GM12878 (cell line): ENCODE measurements around the gene SSBP4. TPM values are rescaled to one million over a fixed set of nuclear protein-coding genes. Genes with fewer than 3 reads are reported as not detected.

Experiments
- ATAC-seq: fragments of 200-7000 bp; cut with Tn5 transposase; 3 replicates; pipeline ENCODE4 v1.9.1; 2020; ENCODE audit warnings: mild to moderate bottlenecking, moderate library complexity
- BruUV-seq: library from RNA; stranded (reverse); fragments of 400-500 nt; replicated peaks from 2 replicates; lab custom pipeline; 2021; lab: Mats Ljungman, UMichigan
- CTCF ChIA-PET: fragments of 300-600 bp; sonication (Branson Sonifier 250); formaldehyde crosslinking; extraction: SDS; loops from one replicate; lab custom pipeline; 2021; ENCODE audit warnings: inconsistent platforms; lab: Yijun Ruan, JAX
- POLR2A ChIA-PET: fragments of 350-600 bp; formaldehyde crosslinking; extraction: SDS; loops from one replicate; lab custom pipeline; 2021; ENCODE audit warnings: inconsistent platforms; lab: Charles Lee
- RAD21 ChIA-PET: fragments of 300-600 bp; sonication (Branson Sonifier 250); formaldehyde crosslinking; loops from one replicate; lab custom pipeline; 2023; ENCODE audit warnings: antibody characterized with exemption; ENCODE audit not compliant: unreplicated experiment; lab: Charles Lee
- SMC1A ChIA-PET: fragments of 300-600 bp; sonication (Branson Sonifier 250); formaldehyde crosslinking; loops from one replicate; lab custom pipeline; 2023; ENCODE audit not compliant: unreplicated experiment, uncharacterized antibody; lab: Charles Lee
- DNase-seq: peaks from one replicate; pipeline ENCODE4 v3.0.0-alpha.2; 2011; ENCODE audit warnings: low read depth, low spot score
- FAIRE-seq: peaks from 3 replicates; lab custom pipeline; 2011; peaks lifted over from hg19 to GRCh38; lab: Jason Lieb, UNC
- H2AFZ ChIP-seq: 2 replicates; pipeline ENCODE4 v1.6.0; 2011; ENCODE audit warnings: low read depth, low read length, control low read depth; ENCODE audit not compliant: control insufficient read depth
- H3K27ac ChIP-seq: 2 replicates; pipeline ENCODE4 v1.5.1; 2011; ENCODE audit warnings: control low read depth; ENCODE audit not compliant: control insufficient read depth, insufficient read depth
- H3K27me3 ChIP-seq, 2 experiments: replicated peaks in 1 of 2; 2 replicates each; pipeline versions ENCODE4 v1.6.0 to v1.6.1; 2011; ENCODE audit warnings: low read length in 1 of 2; ENCODE audit not compliant: control insufficient read depth in 2 of 2, insufficient read depth in 2 of 2
- H3K36me3 ChIP-seq, 2 experiments: 2 replicates each; pipeline ENCODE4 v1.5.1; 2011; ENCODE audit warnings: low read length in 1 of 2; ENCODE audit not compliant: control insufficient read depth in 2 of 2, insufficient read depth in 2 of 2
- H3K4me1 ChIP-seq: 2 replicates; pipeline ENCODE4 v1.6.1; 2011; ENCODE audit warnings: mild to moderate bottlenecking, low read length, moderate library complexity, mixed read lengths; ENCODE audit not compliant: control insufficient read depth, insufficient read depth
- H3K4me2 ChIP-seq: 2 replicates; pipeline ENCODE4 v1.6.0; 2011; ENCODE audit warnings: control low read depth; ENCODE audit not compliant: control insufficient read depth, insufficient read depth
- H3K4me3 ChIP-seq: fragments of 200-600 bp; sonication (generic); 2 replicates; pipeline ENCODE4 v1.5.1; 2016
- H3K79me2 ChIP-seq: 2 replicates; pipeline ENCODE4 v1.6.0; 2011; ENCODE audit warnings: low read length; ENCODE audit not compliant: control insufficient read depth, insufficient read depth
- H3K9ac ChIP-seq: 2 replicates; pipeline ENCODE4 v1.8.0; 2011; ENCODE audit warnings: low read length, control low read depth, mixed read lengths; ENCODE audit not compliant: control insufficient read depth, insufficient read depth
- H3K9me3 ChIP-seq: replicated peaks from 3 replicates; pipeline ENCODE4 v1.5.1; 2011; ENCODE audit warnings: mild to moderate bottlenecking, low read length; ENCODE audit not compliant: control insufficient read depth, insufficient read depth
- H4K20me1 ChIP-seq: 2 replicates; pipeline ENCODE4 v1.6.0; 2011; ENCODE audit not compliant: control insufficient read depth, insufficient read depth
- ASH2L ChIP-seq: fragments of 300-600, 200-600 bp; sonication (generic); IDR thresholded peaks from 2 replicates; pipeline ENCODE4 v1.6.1; 2017; ENCODE audit warnings: low read depth, mild to moderate bottlenecking, borderline replicate concordance
- CHD4 ChIP-seq: fragments of 200-600 bp; sonication (generic); IDR thresholded peaks from 2 replicates; pipeline ENCODE4 v1.6.1; 2016; ENCODE audit warnings: mild to moderate bottlenecking
- JUND ChIP-seq: IDR thresholded peaks from 2 replicates; pipeline ENCODE4 v1.6.1; 2012; ENCODE audit warnings: low read depth, mild to moderate bottlenecking, low read length, improper control_type of control experiment, moderate library complexity
- NR2F1 ChIP-seq: fragments of 450-650 bp; conservative IDR thresholded peaks from 2 replicates; pipeline ENCODE4 v1.6.1; 2017; ENCODE audit warnings: mild to moderate bottlenecking
- PRDM15 ChIP-seq: fragments of 450-650 bp; formaldehyde crosslinking; IDR thresholded peaks from 2 replicates; pipeline ENCODE4 v1.4.0; 2020; ENCODE audit warnings: mild to moderate bottlenecking, moderate library complexity
- RAD51 ChIP-seq: fragments of 450-650 bp; IDR thresholded peaks from 2 replicates; pipeline ENCODE4 v1.6.1; 2016; ENCODE audit warnings: moderate library complexity, mild to moderate bottlenecking, inconsistent platforms
- RCOR1 ChIP-seq: conservative IDR thresholded peaks from 2 replicates; pipeline ENCODE4 v1.6.1; 2012; ENCODE audit warnings: low read depth, low read length, improper control_type of control experiment
- RFX5 ChIP-seq: IDR thresholded peaks from 2 replicates; pipeline ENCODE4 v1.6.1; 2011; ENCODE audit warnings: low read depth, low read length, improper control_type of control experiment
- STAT3 ChIP-seq: IDR thresholded peaks from 2 replicates; pipeline ENCODE4 v1.6.1; 2011; ENCODE audit warnings: low read depth, low read length, improper control_type of control experiment
- USF1 ChIP-seq: IDR thresholded peaks from 2 replicates; pipeline ENCODE4 v1.6.1; 2011; ENCODE audit warnings: borderline replicate concordance, low read depth, mild to moderate bottlenecking, moderate library complexity, mixed read lengths, low read length; ENCODE audit not compliant: insufficient read depth; ENCODE audit errors: extremely low read length
- WRNIP1 ChIP-seq: IDR thresholded peaks from 2 replicates; pipeline ENCODE4 v1.6.1; 2011; ENCODE audit warnings: low read depth, low read length, improper control_type of control experiment, borderline replicate concordance
- YBX1 ChIP-seq: fragments of 450-650 bp; IDR thresholded peaks from 2 replicates; pipeline ENCODE4 v1.6.1; 2016; ENCODE audit warnings: antibody characterized with exemption
- ZNF274 ChIP-seq: IDR thresholded peaks from one replicate; pipeline ENCODE4 v1.8.0; 2011; ENCODE audit not compliant: insufficient read length, insufficient read depth
- WGBS: methylation state at CpG from one replicate; pipeline ENCODE4 v1.1.6; 2016; ENCODE audit warnings: low lambda C conversion rate; ENCODE audit not compliant: insufficient replicate concordance, insufficient coverage; ENCODE audit errors: missing lambda C conversion rate; 5-methylcytosine and 5-hydroxymethylcytosine counted together
- in situ Hi-C: fragments of 300-500 bp; cut with MboI; formaldehyde crosslinking; loops from 9 replicates; pipeline ENCODE4 v1.14.3; 2018; ENCODE audit warnings: mixed read lengths
- intact Hi-C: fragments of 100-400 bp; cut with micrococcal nuclease; formaldehyde crosslinking; loops from one replicate; pipeline ENCODE4 v1.14.2; 2022; ENCODE audit not compliant: unreplicated experiment
- polyA plus RNA-seq, 11 experiments: library from polyadenylated mRNA; depleted of rRNA in 4 of 11; unstranded in 6 of 11; stranded (reverse) in 5 of 11; fragments of >200 nt; fragmentation: Nextera tagmentation in 4 of 11; fragmentation: Illumina TruSeq in 1 of 11; extraction: Ambion mirVana in 4 of 11; extraction: Trizol in 1 of 11; gene quantifications; 1 replicate in 1 of 11; 2 replicates in 10 of 11; pipeline versions ENCODE4 v1.2.1 to v1.2.3, GENCODE V29; 2011 to 2016; ENCODE audit warnings: inconsistent platforms in 2 of 11, missing spikeins in 2 of 11, low read depth in 1 of 11
- total RNA-seq, 4 experiments: library from RNA; depleted of rRNA in 3 of 4; stranded (reverse); fragments of >200 nt in 3 of 4; fragmentation: Illumina TruSeq in 1 of 4; extraction: Trizol in 1 of 4; gene quantifications; 2 replicates each; pipeline versions ENCODE4 v1.2.1 to v1.2.3, GENCODE V29; 2013 to 2021
- TF ChIP-seq, protein P1 (sequence below): IDR thresholded peaks from 2 replicates; pipeline ENCODE4 v1.6.1; 2012; ENCODE audit warnings: low read depth, low read length, improper control_type of control experiment
- TF ChIP-seq, protein P2 (sequence below): fragments of 450-650 bp; IDR thresholded peaks from 2 replicates; pipeline ENCODE4 v1.6.1; 2017; ENCODE audit warnings: mild to moderate bottlenecking, moderate library complexity

Gene SSBP4
- total and polyA plus RNA-seq, 10 of the 15 experiments (the other 5 are each of a cell fraction or from before 2014, with no cell fraction given): 0.37 to 150 (median 38.9) TPM

DNA sequence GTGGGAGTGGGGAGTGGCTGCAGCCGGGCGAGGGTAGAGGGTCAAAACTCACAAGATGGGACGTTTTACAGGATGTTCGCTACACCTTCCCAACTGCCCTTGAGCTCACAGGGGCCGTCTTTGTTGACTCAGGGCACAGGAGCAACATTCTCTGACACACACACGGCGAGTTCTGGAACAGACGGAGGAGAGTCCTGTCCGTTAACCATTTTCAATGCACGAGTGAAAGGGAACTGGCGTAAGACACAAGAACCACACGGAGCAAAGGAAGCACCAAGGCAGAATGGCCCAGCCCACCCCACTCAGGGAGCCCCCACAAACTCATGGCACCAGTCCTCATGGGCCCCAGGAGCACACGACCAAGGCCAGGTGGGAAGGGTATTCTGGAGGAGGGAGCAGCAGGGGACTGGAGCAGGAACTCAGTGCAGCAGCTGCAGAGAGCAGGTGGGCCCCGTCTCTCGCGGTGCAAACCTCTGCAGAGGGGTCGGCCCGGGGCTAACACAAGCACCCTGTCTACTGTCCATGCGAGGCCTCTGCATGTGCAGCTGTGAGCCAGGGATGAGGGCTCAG lies 56.6 kb downstream of the SSBP4 start:
- TF ChIP-seq, protein P1, sequence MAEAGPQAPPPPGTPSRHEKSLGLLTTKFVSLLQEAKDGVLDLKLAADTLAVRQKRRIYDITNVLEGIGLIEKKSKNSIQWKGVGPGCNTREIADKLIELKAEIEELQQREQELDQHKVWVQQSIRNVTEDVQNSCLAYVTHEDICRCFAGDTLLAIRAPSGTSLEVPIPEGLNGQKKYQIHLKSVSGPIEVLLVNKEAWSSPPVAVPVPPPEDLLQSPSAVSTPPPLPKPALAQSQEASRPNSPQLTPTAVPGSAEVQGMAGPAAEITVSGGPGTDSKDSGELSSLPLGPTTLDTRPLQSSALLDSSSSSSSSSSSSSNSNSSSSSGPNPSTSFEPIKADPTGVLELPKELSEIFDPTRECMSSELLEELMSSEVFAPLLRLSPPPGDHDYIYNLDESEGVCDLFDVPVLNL: no peak
- TF ChIP-seq NR2F1 (no peak), ASH2L (no peak), CHD4 (no peak), YBX1 (no peak), JUND (no peak), RFX5 (no peak), ZNF274 (no peak), RAD51 (no peak), RCOR1 (no peak), USF1 (no peak), STAT3 (no peak), PRDM15 (CRISPR knock-in tag) (no peak), WRNIP1 (no peak)
- TF ChIP-seq, protein P2, sequence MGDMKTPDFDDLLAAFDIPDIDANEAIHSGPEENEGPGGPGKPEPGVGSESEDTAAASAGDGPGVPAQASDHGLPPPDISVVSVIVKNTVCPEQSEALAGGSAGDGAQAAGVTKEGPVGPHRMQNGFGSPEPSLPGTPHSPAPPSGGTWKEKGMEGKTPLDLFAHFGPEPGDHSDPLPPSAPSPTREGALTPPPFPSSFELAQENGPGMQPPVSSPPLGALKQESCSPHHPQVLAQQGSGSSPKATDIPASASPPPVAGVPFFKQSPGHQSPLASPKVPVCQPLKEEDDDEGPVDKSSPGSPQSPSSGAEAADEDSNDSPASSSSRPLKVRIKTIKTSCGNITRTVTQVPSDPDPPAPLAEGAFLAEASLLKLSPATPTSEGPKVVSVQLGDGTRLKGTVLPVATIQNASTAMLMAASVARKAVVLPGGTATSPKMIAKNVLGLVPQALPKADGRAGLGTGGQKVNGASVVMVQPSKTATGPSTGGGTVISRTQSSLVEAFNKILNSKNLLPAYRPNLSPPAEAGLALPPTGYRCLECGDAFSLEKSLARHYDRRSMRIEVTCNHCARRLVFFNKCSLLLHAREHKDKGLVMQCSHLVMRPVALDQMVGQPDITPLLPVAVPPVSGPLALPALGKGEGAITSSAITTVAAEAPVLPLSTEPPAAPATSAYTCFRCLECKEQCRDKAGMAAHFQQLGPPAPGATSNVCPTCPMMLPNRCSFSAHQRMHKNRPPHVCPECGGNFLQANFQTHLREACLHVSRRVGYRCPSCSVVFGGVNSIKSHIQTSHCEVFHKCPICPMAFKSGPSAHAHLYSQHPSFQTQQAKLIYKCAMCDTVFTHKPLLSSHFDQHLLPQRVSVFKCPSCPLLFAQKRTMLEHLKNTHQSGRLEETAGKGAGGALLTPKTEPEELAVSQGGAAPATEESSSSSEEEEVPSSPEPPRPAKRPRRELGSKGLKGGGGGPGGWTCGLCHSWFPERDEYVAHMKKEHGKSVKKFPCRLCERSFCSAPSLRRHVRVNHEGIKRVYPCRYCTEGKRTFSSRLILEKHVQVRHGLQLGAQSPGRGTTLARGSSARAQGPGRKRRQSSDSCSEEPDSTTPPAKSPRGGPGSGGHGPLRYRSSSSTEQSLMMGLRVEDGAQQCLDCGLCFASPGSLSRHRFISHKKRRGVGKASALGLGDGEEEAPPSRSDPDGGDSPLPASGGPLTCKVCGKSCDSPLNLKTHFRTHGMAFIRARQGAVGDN: no peak
- TF ChIP-seq, all 136 proteins: peak for 0
- CTCF ChIA-PET: interaction anchor here (0.9 to 1.6 kb wide), 2 partner anchors 44 to 371 kb away, joined by 3 to 4 read pairs; no protein-coding TSS in a partner anchor
- peaks cover 5% of the 10 kb centered on the region for H4K20me1 ChIP-seq
- DNase-seq (no peak), FAIRE-seq (no peak), ATAC-seq (no peak)
- in situ Hi-C loops (no loop called here), intact Hi-C loops (loop anchor here (5.0 kb wide), 1 partner anchor 111 kb away; the partner anchor contains the start of gene REX1BD)
- H3K27me3 ChIP-seq: no peaks in the 10 kb centered on the region
- peaks cover 5 to 12% of the 10 kb centered on the region in 2 experiments; a peak in 3 of 4 replicates for H3K36me3 ChIP-seq
- H3K79me2 ChIP-seq: peaks cover 52% of the 10 kb centered on the region
- no peaks in the 10 kb centered on the region for H3K9me3 ChIP-seq
- POLR2A ChIA-PET: interaction anchor here (0.6 kb wide), 1 partner anchor 424 kb away, joined by 4 read pairs; no protein-coding TSS in a partner anchor
- H2AFZ ChIP-seq: no peak overlapping the region
- peaks cover 33% of the 10 kb centered on the region for H3K4me1 ChIP-seq
- RAD21 ChIA-PET: no interaction called here
- SMC1A ChIA-PET: no interaction called here
- WGBS: 91% methylated on average over 19 of the region's 19 CpGs
- no peak overlapping the region for H3K9ac ChIP-seq
- BruUV-seq: no TSS peak
- H3K4me3 ChIP-seq: no peak overlapping the region
- H3K4me2 ChIP-seq: no peak overlapping the region
- no peak overlapping the region for H3K27ac ChIP-seq
